Ovary (tissue), 9 donors: Measurements from ENCODE around the gene TBL1X. TPM values are rescaled to one million over a fixed set of nuclear protein-coding genes. Genes with fewer than 3 reads are reported as not detected.

Experiments
- DNase-seq, 5 donors: peaks; one replicate each; pipeline ENCODE4 v3.0.0-alpha.2; 2019 to 2020
- H3K27ac ChIP-seq, 2 donors: fragments of 200-600 bp; one replicate each; pipeline versions ENCODE4 v1.5.1 to v1.8.0; 2019 to 2022
- H3K27me3 ChIP-seq: fragments of 200-600 bp; one replicate; pipeline ENCODE4 v1.8.0; 2022
- H3K36me3 ChIP-seq: fragments of 200-600 bp; sonication (generic); one replicate; pipeline ENCODE4 v1.5.1; 2019
- H3K4me1 ChIP-seq: one replicate; pipeline ENCODE4 v1.8.1; 2013; ENCODE audit warnings: mild to moderate bottlenecking, moderate library complexity; ENCODE audit not compliant: insufficient read depth
- H3K4me3 ChIP-seq: fragments of 200-600 bp; sonication (generic); one replicate; pipeline ENCODE4 v1.5.1; 2017
- H3K9me3 ChIP-seq, 2 donors: fragments of 200-600 bp in 1 of 2; sonication (generic) in 1 of 2; one replicate each; pipeline versions ENCODE4 v1.5.1 to v1.8.1; 2013 to 2019; ENCODE audit warnings: mild to moderate bottlenecking in 1 of 2, moderate library complexity in 1 of 2
- EP300 ChIP-seq: sonication (generic); formaldehyde crosslinking; IDR thresholded peaks from one replicate; pipeline ENCODE4 v1.6.1; 2017; ENCODE audit warnings: antibody characterized with exemption
- POLR2A ChIP-seq: fragments of 450-650 bp; IDR thresholded peaks from one replicate; pipeline ENCODE4 v1.6.1; 2017; ENCODE audit warnings: antibody characterized with exemption, mild to moderate bottlenecking, moderate library complexity
- WGBS, 3 donors: extraction: QIAGEN DNeasy Blood & Tissue Kit in 1 of 3; methylation state at CpG; one replicate each; pipeline versions ENCODE4 v1.1.5 to v1.1.7; 2013 to 2017; 5-methylcytosine and 5-hydroxymethylcytosine counted together
- intact Hi-C, 4 donors: fragments of 100-400 bp; cut with DNase I; formaldehyde crosslinking; loops; one replicate each; pipeline versions ENCODE4 v1.11.0 to v1.15.1; 2022 to 2023
- polyA plus RNA-seq, 2 donors: library from polyadenylated mRNA; stranded (reverse); fragments of 200-250 nt in 1 of 2; fragments of 350-450 nt in 1 of 2; fragmentation: Illumina TruSeq in 1 of 2; extraction: RNeasy Lipid Tissue Mini Kit (QIAGEN cat#74804) in 1 of 2; gene quantifications; one replicate each; pipeline ENCODE4 v1.2.3, GENCODE V29; 2013 to 2014
- total RNA-seq, 7 donors: library from RNA; depleted of rRNA in 2 of 7; stranded (reverse); fragments of >200 nt in 2 of 7; fragmentation: NEBNext Ultra II Directional in 3 of 7; extraction: Animal tissue kit (Norgen Biotek cat#: 25700) in 3 of 7; gene quantifications; one replicate each; pipeline versions ENCODE4 v1.1.0 to v1.2.4, GENCODE V29; 2016 to 2023
- TF ChIP-seq, protein P1 (sequence below), 3 donors: fragments of 450-650 bp in 2 of 3; fragments of 200-600 bp in 1 of 3; IDR thresholded peaks; one replicate each; pipeline versions ENCODE4 v1.5.1 to v1.8.0; 2016 to 2022; ENCODE audit warnings: antibody characterized with exemption in 3 of 3, mild to moderate bottlenecking in 1 of 3
- donor health status: DM: no; HTN: no; CAD: no; lungs with moderate emphysema.
- donor health status: DM: no; HTN: no; CAD: no.
- donor health status: Bipolar disorder and iron deficiency.
- donor health status: DM: yes; HTN: yes; CAD: no.
- donor health status: DM: no; HTN: no; CAD: no.
- donor health status: DM: yes; HTN: yes; CAD: no.

Gene TBL1X
- total and polyA plus RNA-seq, 9 donors: 11.3 to 50.5 (median 32.0) TPM

DNA sequence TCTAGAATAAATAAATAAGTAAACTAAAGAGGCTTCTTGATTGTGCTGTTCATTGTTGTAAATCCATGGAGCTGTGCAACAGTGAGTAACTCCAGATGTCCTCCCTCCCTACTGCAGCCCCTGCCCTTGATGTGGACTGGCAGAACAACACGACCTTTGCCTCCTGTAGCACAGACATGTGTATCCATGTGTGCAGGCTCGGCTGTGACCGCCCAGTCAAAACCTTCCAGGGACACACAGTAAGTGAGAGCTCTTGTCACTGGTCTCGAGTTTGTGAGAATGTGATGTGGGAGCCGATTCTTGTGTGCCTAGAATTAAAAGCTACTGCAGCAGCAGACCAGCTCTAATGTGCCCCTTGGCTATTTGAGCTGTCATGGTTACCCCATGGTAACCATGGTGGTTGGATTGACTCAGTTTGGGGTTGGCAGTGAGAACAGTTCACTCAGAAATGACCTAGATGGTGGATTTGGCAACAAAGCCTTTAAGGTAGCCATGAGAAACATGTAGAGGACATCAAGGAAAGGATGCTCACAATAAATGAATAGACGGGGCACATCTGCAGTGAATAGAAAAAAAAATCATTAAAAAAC lies 240.1 kb downstream of the TBL1X start:
- TF ChIP-seq POLR2A: no peak
- no peak for TF ChIP-seq EP300
- TF ChIP-seq, protein P1, sequence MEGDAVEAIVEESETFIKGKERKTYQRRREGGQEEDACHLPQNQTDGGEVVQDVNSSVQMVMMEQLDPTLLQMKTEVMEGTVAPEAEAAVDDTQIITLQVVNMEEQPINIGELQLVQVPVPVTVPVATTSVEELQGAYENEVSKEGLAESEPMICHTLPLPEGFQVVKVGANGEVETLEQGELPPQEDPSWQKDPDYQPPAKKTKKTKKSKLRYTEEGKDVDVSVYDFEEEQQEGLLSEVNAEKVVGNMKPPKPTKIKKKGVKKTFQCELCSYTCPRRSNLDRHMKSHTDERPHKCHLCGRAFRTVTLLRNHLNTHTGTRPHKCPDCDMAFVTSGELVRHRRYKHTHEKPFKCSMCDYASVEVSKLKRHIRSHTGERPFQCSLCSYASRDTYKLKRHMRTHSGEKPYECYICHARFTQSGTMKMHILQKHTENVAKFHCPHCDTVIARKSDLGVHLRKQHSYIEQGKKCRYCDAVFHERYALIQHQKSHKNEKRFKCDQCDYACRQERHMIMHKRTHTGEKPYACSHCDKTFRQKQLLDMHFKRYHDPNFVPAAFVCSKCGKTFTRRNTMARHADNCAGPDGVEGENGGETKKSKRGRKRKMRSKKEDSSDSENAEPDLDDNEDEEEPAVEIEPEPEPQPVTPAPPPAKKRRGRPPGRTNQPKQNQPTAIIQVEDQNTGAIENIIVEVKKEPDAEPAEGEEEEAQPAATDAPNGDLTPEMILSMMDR (IDR thresholded peaks at IDR 0.05): no peak
- H3K36me3 ChIP-seq: no peaks in the 10 kb centered on the region
- no peaks in the 10 kb centered on the region for H3K9me3 ChIP-seq
- DNase-seq: no peak
- no peaks in the 10 kb centered on the region for H3K4me1 ChIP-seq
- no peak overlapping the region for H3K27ac ChIP-seq
- no peak overlapping the region for H3K4me3 ChIP-seq
- WGBS, 3 donors: 77 to 83% (median 82%) methylated on average over 6 of the region's 6 CpGs
- intact Hi-C loops: no loop called here
- H3K27me3 ChIP-seq: no peaks in the 10 kb centered on the region

- H3K4me1 ChIP-seq: no peaks in the 10 kb centered on the region
- TF ChIP-seq, protein P1 (IDR thresholded peaks at IDR 0.05): no peak
- TF ChIP-seq POLR2A: no peak
- TF ChIP-seq EP300: no peak
- H3K4me3 ChIP-seq: no peak overlapping the region
- no peaks in the 10 kb centered on the region for H3K27me3 ChIP-seq
- WGBS, 3 donors: 62 to 81% (median 70%) methylated on average over 4 of the region's 4 CpGs
- intact Hi-C loops: no loop called here
- H3K9me3 ChIP-seq: no peaks in the 10 kb centered on the region
- no peak overlapping the region for H3K27ac ChIP-seq
- no peak for DNase-seq
- no peaks in the 10 kb centered on the region for H3K36me3 ChIP-seq
Observed at GRCh38 chrX:9706421-9706820, 241.6 kb downstream of the TBL1X start.

- no peaks in the 10 kb centered on the region for H3K36me3 ChIP-seq
- no peaks in the 10 kb centered on the region for H3K9me3 ChIP-seq
- no peak overlapping the region for H3K27ac ChIP-seq
- no peak overlapping the region for H3K4me3 ChIP-seq
- TF ChIP-seq, protein P1 (IDR thresholded peaks at IDR 0.05): no peak
- TF ChIP-seq EP300 (no peak), POLR2A (no peak)
- intact Hi-C loops: no loop called here
- WGBS, 3 donors: 74 to 83% (median 82%) methylated on average over 13 of the region's 13 CpGs
- no peaks in the 10 kb centered on the region for H3K27me3 ChIP-seq
- DNase-seq: no peak
- no peaks in the 10 kb centered on the region for H3K4me1 ChIP-seq
Observed at GRCh38 chrX:9707306-9708033, 242.6 kb downstream of the TBL1X start.

DNA sequence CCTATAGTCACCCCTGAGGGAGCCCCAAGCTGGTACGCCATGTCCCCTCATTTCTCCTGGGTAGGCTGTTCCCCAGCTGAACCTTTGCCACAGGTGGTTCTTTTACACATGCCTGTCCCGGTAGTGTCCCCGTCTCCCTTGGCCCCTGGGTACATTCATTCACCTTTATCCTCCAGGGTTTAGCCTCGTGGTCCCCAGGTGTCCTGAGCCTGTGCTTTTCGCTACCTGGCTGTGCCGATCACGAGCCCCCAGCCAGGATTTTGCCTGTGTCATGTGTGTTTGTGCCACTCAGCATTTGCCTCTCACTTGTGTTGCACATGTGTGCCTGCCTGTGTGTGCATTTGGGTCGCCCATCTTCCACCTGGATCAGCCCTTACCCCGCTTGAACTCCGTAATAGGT lies 243.2 kb downstream of the TBL1X start:
- Histone ChIP-seq H3K4me1 (no peaks in the 10 kb centered on the region), H3K4me3 (no peak overlapping the region), H3K9me3 (no peaks in the 10 kb centered on the region), H3K36me3 (no peaks in the 10 kb centered on the region), H3K27me3 (no peaks in the 10 kb centered on the region), H3K27ac (no peak overlapping the region)
- 87 to 90% (median 90%) methylated on average over 10 of the region's 10 CpGs for WGBS, 3 donors
- intact Hi-C loops: no loop called here
- DNase-seq: no peak
- TF ChIP-seq POLR2A (no peak), EP300 (no peak)
- TF ChIP-seq, protein P1 (IDR thresholded peaks at IDR 0.05): no peak
